CD4-positive, alpha-beta T cell (primary cell): Measurements from ENCODE around the gene PPP6R2. TPM values are rescaled to one million over a fixed set of nuclear protein-coding genes. Genes with fewer than 3 reads are reported as not detected.
A peak's percentile ranks its signal among the peaks of the same experiment; 100 is the strongest.

Source experiments
- ATAC-seq: fragments of 200-7000 bp; cut with Tn5 transposase; one replicate; pipeline ENCODE4 v1.10.0; 2022; ENCODE audit warnings: mild to moderate bottlenecking; ENCODE audit not compliant: poor library complexity
- CTCF ChIA-PET: fragments of 350-600 bp; sonication (Branson Sonifier 250); formaldehyde crosslinking; loops from one replicate; lab custom pipeline; 2021; ENCODE audit warnings: antibody characterized with exemption, inconsistent platforms; lab: Charles Lee
- POLR2A ChIA-PET: fragments of 350-600 bp; sonication (Branson Sonifier 250); formaldehyde crosslinking; loops from one replicate; lab custom pipeline; 2021; ENCODE audit warnings: antibody characterized with exemption, inconsistent platforms; lab: Charles Lee
- DNase-seq, 14 experiments: peaks; one replicate each; pipeline ENCODE4 v3.0.0-alpha.2; 2013 to 2020; ENCODE audit warnings: mixed read lengths in 2 of 14
- H3K27ac ChIP-seq, 2 donors: one replicate each; pipeline versions ENCODE4 v1.5.1 to v1.7.0; 2013; ENCODE audit warnings: low read length in 2 of 2, low read depth in 1 of 2, mild to moderate bottlenecking in 1 of 2
- H3K27me3 ChIP-seq, 2 experiments: 1 replicate in 1 of 2; 2 replicates in 1 of 2; pipeline versions ENCODE4 v1.6.1 to v1.7.0; 2013; ENCODE audit warnings: low read length in 2 of 2, control low read depth in 1 of 2, mild to moderate bottlenecking in 1 of 2, moderate library complexity in 1 of 2; ENCODE audit not compliant: insufficient read depth in 2 of 2, control insufficient read depth in 1 of 2
- H3K36me3 ChIP-seq: one replicate; pipeline ENCODE4 v1.6.1; 2013; ENCODE audit warnings: low read length, control low read depth; ENCODE audit not compliant: insufficient read depth
- H3K4me1 ChIP-seq: one replicate; pipeline ENCODE4 v1.6.1; 2013; ENCODE audit warnings: low read length, control low read depth; ENCODE audit not compliant: insufficient read depth
- H3K4me3 ChIP-seq: one replicate; pipeline ENCODE4 v1.5.1; 2013; ENCODE audit warnings: mild to moderate bottlenecking, low read length, moderate library complexity
- H3K9me3 ChIP-seq, 2 experiments: 1 replicate in 1 of 2; 2 replicates in 1 of 2; pipeline versions ENCODE4 v1.6.1 to v1.7.0; 2013; ENCODE audit warnings: low read length in 2 of 2, mild to moderate bottlenecking in 2 of 2, control low read depth in 1 of 2, moderate library complexity in 1 of 2; ENCODE audit not compliant: control insufficient read depth in 1 of 2, insufficient read depth in 1 of 2
- H3K27ac Mint-ChIP-seq: one replicate; pipeline ENCODE4 v1.8.0; 2020; ENCODE audit warnings: mixed read lengths
- H3K27me3 Mint-ChIP-seq: one replicate; pipeline ENCODE4 v1.8.0; 2021; ENCODE audit warnings: mixed read lengths
- H3K36me3 Mint-ChIP-seq: one replicate; pipeline ENCODE4 v1.8.0; 2021; ENCODE audit warnings: low read depth, mixed read lengths
- H3K4me1 Mint-ChIP-seq: one replicate; pipeline ENCODE4 v1.8.0; 2021; ENCODE audit warnings: low read depth, mixed read lengths
- H3K4me3 Mint-ChIP-seq: one replicate; pipeline ENCODE4 v1.8.0; 2020; ENCODE audit warnings: mild to moderate bottlenecking, mixed read lengths
- H3K9me3 Mint-ChIP-seq: one replicate; pipeline ENCODE4 v1.8.0; 2020; ENCODE audit warnings: mixed read lengths
- intact Hi-C, 2 experiments: fragments of 100-400 bp; cut with DNase I in 1 of 2; cut with micrococcal nuclease in 1 of 2; formaldehyde crosslinking; loops; one replicate each; pipeline versions ENCODE4 v1.15.1 to v1.9.0; 2023 to 2025; cut with DNase I, micrococcal nuclease
- total RNA-seq, 174 experiments: library from RNA in 2 of 174; stranded (reverse) in 2 of 174; gene quantifications; one replicate each; pipeline ENCODE4 v1.2.3 and lab custom pipeline; 2021 to 2026
- TF ChIP-seq, protein P1 (sequence below): fragments of 200-600 bp; IDR thresholded peaks from one replicate; pipeline ENCODE4 v1.8.0; 2022; ENCODE audit warnings: antibody characterized with exemption, mild to moderate bottlenecking

PPP6R2 gene
- total RNA-seq, 2 experiments from 2014 or later, result 47.1 to 48.0 TPM

DNA sequence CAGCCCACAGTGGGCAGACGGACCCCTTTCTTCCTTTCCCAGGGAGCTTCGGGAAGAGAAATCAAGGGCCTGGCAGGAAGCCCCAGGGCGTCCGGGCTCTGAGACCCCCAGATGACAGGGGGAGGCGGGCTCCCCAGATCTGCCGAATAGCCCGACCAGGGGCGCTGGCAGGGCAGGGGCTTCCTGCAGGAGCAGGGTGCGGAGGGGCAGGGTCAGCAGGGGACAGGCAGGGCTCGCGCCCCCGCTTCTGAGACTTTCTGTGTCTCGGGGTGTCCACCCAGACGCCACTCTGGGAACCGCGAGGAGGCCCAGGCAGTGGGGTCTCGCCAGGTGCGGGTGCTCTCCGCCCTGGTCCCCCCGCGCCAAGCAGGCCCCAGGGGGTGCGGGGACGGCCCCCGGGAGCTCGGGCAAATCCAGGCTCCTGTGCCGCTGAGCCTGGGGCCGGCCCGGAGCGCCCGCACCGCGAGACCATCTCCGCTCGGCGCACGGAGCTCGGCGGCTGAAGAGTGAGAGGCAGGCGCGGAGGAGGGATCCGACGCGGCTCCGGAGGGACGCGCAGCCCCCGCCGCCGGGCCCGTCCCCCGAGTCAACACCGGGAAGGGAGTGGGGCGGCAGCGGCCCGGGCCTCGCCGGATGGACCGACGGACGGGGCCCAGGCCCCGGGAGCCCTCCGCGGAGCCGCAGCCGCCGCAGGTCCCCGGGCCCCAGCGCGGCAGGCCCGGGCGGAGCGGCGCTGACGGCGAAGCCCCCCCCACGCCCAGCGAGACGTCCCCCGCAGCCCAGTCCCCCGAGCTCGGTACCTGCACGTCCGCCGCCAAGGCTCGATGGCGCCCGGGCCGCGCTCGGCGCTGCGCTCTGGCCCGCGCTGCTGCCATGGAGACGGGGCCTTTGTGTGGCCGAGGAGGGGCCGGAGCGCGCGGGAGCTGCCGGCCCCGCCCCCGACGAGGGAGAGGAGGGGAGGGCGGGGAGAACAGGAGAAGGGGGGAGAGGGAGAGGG, 36.1 kb upstream of the PPP6R2 start, which contains the start of gene PLXNB2:
PLXNB2 (minus strand) TSS at position 894 of the 997 bp plus-strand sequence. CDS start 17,062 bp downstream, outside the sequence.
- intact Hi-C loops, result no loop called here
- Mint-ChIP-seq H3K27me3 (peaks cover 27% of the 10 kb centered on the region), H3K9me3 (no peaks in the 10 kb centered on the region), H3K36me3 (no peaks in the 10 kb centered on the region), H3K4me3 (no peak within 1 kb of the TSS), H3K4me1 (no peaks in the 10 kb centered on the region), H3K27ac (no peak within 1 kb of the TSS)
- Histone ChIP-seq H3K4me3 (peak within 1 kb of the TSS; percentile 45), H3K27ac (no peak within 1 kb of the TSS), H3K9me3 (peaks cover 0 to 18% of the 10 kb centered on the region in 2 experiments), H3K27me3 (peaks cover 34 to 42% of the 10 kb centered on the region in 2 experiments), H3K4me1 (peaks cover 16% of the 10 kb centered on the region), H3K36me3 (peaks cover 2% of the 10 kb centered on the region)
- POLR2A ChIA-PET, result no interaction called here
- TF ChIP-seq, protein P1, sequence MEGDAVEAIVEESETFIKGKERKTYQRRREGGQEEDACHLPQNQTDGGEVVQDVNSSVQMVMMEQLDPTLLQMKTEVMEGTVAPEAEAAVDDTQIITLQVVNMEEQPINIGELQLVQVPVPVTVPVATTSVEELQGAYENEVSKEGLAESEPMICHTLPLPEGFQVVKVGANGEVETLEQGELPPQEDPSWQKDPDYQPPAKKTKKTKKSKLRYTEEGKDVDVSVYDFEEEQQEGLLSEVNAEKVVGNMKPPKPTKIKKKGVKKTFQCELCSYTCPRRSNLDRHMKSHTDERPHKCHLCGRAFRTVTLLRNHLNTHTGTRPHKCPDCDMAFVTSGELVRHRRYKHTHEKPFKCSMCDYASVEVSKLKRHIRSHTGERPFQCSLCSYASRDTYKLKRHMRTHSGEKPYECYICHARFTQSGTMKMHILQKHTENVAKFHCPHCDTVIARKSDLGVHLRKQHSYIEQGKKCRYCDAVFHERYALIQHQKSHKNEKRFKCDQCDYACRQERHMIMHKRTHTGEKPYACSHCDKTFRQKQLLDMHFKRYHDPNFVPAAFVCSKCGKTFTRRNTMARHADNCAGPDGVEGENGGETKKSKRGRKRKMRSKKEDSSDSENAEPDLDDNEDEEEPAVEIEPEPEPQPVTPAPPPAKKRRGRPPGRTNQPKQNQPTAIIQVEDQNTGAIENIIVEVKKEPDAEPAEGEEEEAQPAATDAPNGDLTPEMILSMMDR, result no peak
- CTCF ChIA-PET, result no interaction called here
- peak in 4 of 14 experiments; percentile 13 to 61 (median 38) for DNase-seq
- ATAC-seq, result peak; percentile 49

DNA sequence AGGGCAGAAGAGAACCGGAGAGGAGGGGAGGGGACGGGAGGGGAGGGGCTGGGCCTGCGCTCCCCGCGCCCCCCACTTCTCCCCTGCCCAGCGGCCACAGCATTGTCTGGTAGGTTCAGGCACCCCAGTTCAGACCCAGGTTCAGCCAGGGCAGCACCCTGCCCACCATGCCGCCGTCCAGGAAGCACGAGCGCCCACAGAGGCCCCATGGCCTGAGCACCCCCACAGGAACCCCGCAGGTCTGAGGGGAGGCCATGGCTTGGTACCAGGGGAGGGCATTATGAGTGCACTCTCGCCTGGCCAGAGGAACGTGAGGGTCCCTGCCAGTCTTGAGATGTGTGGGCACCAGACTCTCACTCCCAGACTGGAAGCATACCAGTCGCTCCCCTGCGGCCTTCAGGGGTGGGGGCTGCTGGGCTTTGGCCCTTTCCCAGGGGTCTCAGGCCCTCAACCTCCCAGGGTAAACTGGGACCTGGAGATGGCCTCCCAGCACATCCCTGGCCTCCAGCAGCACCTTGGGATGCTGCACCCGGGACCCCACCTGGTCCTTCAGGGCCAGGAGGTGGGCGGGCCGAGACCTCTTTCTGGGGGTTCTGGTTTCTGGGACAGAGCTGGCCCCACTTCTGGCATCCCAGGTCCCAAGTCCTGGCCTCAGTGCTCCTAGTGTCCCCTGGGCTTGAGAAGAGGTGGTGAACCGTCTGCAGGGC, 35.1 kb upstream of the PPP6R2 start:
- H3K4me3 Mint-ChIP-seq, result no peak overlapping the region
- H3K9me3 ChIP-seq, result peaks cover 0 to 18% of the 10 kb centered on the region in 2 experiments
- ATAC-seq, result no peak
- H3K36me3 ChIP-seq, result peaks cover 2% of the 10 kb centered on the region
- TF ChIP-seq, protein P1, result no peak
- no peaks in the 10 kb centered on the region for H3K36me3 Mint-ChIP-seq
- H3K4me3 ChIP-seq, result no peak overlapping the region
- ChIA-PET CTCF (no interaction called here), POLR2A (no interaction called here)
- H3K27me3 ChIP-seq, result peaks cover 30 to 38% of the 10 kb centered on the region in 2 experiments
- H3K27ac ChIP-seq, result no peak overlapping the region
- H3K27ac Mint-ChIP-seq, result no peak overlapping the region
- peaks cover 18% of the 10 kb centered on the region for H3K4me1 ChIP-seq
- H3K4me1 Mint-ChIP-seq, result no peaks in the 10 kb centered on the region
- intact Hi-C loops, result no loop called here
- peaks cover 20% of the 10 kb centered on the region for H3K27me3 Mint-ChIP-seq
- no peak for DNase-seq
- no peaks in the 10 kb centered on the region for H3K9me3 Mint-ChIP-seq

DNA sequence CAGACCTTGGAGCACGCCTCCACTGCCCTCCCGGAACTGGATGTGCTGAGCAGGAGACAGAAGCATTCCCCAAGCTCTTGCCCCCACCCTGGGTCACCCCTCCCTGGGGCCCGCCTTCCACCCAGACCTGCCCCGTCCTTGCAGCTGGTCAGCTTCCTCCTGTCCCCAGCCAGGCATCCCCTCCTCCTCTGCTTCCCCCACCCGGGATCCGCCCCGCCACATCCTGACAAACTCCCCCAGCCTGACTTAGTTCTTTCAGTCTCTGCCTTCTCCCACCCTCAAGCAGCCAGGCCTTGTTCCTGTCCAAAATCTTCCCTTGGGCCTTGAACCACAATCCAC, 34.6 kb upstream of the PPP6R2 start:
- no peak for ATAC-seq
- ChIA-PET CTCF (no interaction called here), POLR2A (no interaction called here)
- H3K4me1 ChIP-seq, result peaks cover 22% of the 10 kb centered on the region
- H3K36me3 Mint-ChIP-seq, result no peaks in the 10 kb centered on the region
- H3K36me3 ChIP-seq, result peaks cover 2% of the 10 kb centered on the region
- H3K4me3 ChIP-seq, result no peak overlapping the region
- peaks cover 24 to 36% of the 10 kb centered on the region in 2 experiments for H3K27me3 ChIP-seq
- H3K9me3 Mint-ChIP-seq, result no peaks in the 10 kb centered on the region
- H3K4me3 Mint-ChIP-seq, result peak overlapping the region; percentile 54
- peaks cover 0 to 18% of the 10 kb centered on the region in 2 experiments for H3K9me3 ChIP-seq
- no peak overlapping the region for H3K27ac Mint-ChIP-seq
- intact Hi-C loops, result no loop called here
- TF ChIP-seq, protein P1, result no peak
- H3K27ac ChIP-seq, result no peak overlapping the region
- H3K4me1 Mint-ChIP-seq, result peaks cover under 1% of the 10 kb centered on the region
- DNase-seq, result no peak
- H3K27me3 Mint-ChIP-seq, result peaks cover 17% of the 10 kb centered on the region
